Measurements from ENCODE around the gene AHSG.

GRCh38 chr3:186614597-186615483, 2.0 kb downstream of the AHSG start:
- peak; percentile 98 for TF ChIP-seq CTCF (IDR thresholded peaks at IDR 0.05; ENCODE audit: insufficient read depth, low read depth, low read length)
- no peak for TF ChIP-seq EZH2 (IDR thresholded peaks at IDR 0.05; ENCODE audit: insufficient read depth, low read length)

Measured in astrocyte (in vitro differentiated cells and primary cell).